ENCODE data around the gene PRKAR1B.
"Not testable (repeated sequence)": the region's sequence is repeated elsewhere in the genome, so short reads cannot be mapped to it uniquely, and the experiment has no call there.

GRCh38 chr7:743341-744127, 16.5 kb upstream of the PRKAR1B start:
- not testable (repeated sequence) for TF ChIP-seq ZNF274 (IDR thresholded peaks at IDR 0.05; ENCODE audit: low read depth, low read length); SUZ12 (IDR thresholded peaks at IDR 0.05; ENCODE audit: extremely low read depth, insufficient read depth, insufficient read length); YY1 (IDR thresholded peaks at IDR 0.05; ENCODE audit: insufficient read depth, insufficient read length)

Data from NT2/D1 (cell line).